Muscle layer of duodenum (tissue), 2 donors: Measurements from ENCODE around the gene CFAP221.

Source experiments
- H3K27ac ChIP-seq: one replicate; pipeline ENCODE4 v1.7.0; 2013; ENCODE audit warnings: mild to moderate bottlenecking, low read length
- H3K27me3 ChIP-seq: one replicate; pipeline ENCODE4 v1.7.0; 2013; ENCODE audit warnings: low read depth, mild to moderate bottlenecking, control low read depth, low read length
- H3K36me3 ChIP-seq, 2 donors: one replicate each; pipeline ENCODE4 v1.7.0; 2013; ENCODE audit warnings: low read length in 2 of 2, control low read depth in 1 of 2, mild to moderate bottlenecking in 1 of 2; ENCODE audit not compliant: insufficient read depth in 2 of 2, control insufficient read depth in 1 of 2
- H3K4me1 ChIP-seq, 2 donors: one replicate each; pipeline ENCODE4 v1.7.0; 2013; ENCODE audit warnings: low read length in 2 of 2, mild to moderate bottlenecking in 2 of 2, control low read depth in 1 of 2, moderate library complexity in 1 of 2; ENCODE audit not compliant: insufficient read depth in 2 of 2, control insufficient read depth in 1 of 2
- H3K4me3 ChIP-seq, 2 donors: one replicate each; pipeline ENCODE4 v1.7.0; 2013; ENCODE audit warnings: low read length in 2 of 2, low read depth in 1 of 2, mild to moderate bottlenecking in 1 of 2
- H3K9me3 ChIP-seq, 2 donors: one replicate each; pipeline ENCODE4 v1.7.0; 2013; ENCODE audit warnings: low read length in 2 of 2, control low read depth in 1 of 2, mild to moderate bottlenecking in 1 of 2; ENCODE audit not compliant: control insufficient read depth in 1 of 2
- donor health status: healthy.

CFAP221 gene

DNA sequence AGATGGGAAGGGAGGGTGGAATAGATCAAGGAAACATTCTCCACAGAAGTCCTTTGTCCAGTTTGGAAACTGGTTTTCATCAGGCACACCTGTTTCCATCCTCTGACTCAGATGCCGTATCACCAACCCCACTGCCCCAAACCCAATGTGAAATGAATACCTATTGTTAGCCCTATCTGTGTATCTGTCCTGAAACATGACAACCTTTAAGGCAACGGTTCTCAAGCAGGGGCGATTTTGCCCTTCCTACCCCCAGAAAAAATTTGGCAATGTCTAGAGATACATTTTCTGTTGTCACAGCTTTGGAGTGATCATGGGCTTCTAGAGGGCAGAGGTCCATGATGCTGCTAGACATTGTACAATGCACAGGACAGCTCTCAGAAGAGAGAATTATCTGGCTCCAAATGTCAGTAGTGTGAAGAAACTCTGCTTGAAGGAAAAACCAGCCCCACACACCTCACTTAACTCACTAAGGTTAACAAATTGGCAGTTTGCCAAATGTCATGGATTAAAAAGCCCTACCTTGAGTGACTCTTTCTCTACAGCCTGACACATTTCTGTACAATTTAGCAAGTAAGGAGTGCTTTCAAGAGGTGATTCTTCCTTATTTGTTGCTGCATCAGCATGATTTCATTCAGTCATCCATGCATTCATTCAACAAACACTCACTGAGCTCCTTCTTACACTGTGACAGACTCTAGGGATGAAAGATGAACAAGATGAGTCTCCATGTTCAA lies 23.4 kb upstream of the CFAP221 start:
- H3K27me3 ChIP-seq: peaks cover 8% of the 10 kb centered on the region
- H3K4me1 ChIP-seq: peaks cover 0 to 10% of the 10 kb centered on the region in 2 donors
- H3K27ac ChIP-seq: no peak overlapping the region
- no peaks in the 10 kb centered on the region for H3K36me3 ChIP-seq
- H3K9me3 ChIP-seq: no peaks in the 10 kb centered on the region
- no peak overlapping the region for H3K4me3 ChIP-seq

DNA sequence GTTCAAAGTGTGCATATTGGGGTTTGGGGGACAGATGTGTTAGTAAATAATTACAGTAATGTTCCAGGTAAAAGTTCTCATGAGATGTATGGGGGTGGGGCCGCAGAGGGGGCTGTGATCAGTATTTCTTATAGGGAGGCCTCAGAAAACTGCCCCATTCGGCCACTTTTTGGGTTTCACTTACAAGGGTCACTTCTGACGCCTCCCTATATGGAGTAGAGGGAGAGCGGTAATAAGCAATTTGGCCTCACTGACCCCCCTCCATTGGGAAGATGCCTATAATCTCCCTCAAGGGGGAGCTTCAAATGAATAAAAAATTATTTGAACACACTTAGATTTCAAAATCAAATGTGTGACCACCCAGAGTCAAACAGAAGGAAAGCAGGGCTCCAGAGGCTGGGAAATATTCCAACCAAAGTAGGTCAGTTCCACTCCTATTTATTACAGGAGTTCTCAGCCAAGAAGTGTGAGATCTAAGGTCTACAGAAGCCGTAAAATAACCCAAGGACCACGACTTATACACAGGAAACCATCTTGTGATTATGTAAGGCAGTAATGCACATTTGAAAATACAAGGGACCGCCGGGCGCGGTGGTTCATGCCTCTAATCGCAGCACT lies 22.7 kb upstream of the CFAP221 start:
- H3K27me3 ChIP-seq: peaks cover 8% of the 10 kb centered on the region
- H3K4me1 ChIP-seq: peaks cover 0 to 10% of the 10 kb centered on the region in 2 donors

DNA sequence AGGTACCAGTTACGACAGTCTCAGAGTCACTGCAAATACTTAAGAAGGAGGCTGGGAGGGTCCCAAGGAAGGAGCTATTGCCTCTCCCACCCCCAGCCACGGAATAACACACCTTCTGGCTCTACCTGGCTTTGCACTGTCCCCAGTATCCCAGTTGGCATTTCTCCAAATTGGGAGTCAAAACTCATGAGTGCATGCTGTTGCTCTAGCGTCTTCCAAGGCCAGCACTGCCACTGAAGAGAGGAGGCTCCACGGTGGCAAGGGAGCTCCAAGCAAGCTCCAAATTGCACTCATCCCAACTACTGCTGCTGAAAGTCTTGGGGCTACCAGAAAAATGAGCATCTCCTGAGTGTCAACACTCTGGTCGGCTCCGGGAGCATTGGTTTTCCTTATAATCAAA lies 21.6 kb upstream of the CFAP221 start:
- no peaks in the 10 kb centered on the region for H3K9me3 ChIP-seq
- peaks cover 0 to 10% of the 10 kb centered on the region in 2 donors for H3K4me1 ChIP-seq
- no peak overlapping the region for H3K27ac ChIP-seq
- H3K27me3 ChIP-seq: peaks cover 8% of the 10 kb centered on the region
- no peaks in the 10 kb centered on the region for H3K36me3 ChIP-seq
- H3K4me3 ChIP-seq: peak overlapping the region in 1 of 2 donors; percentile 42

More for the DNA sequence above, 22.7 kb upstream of the CFAP221 start:
- Histone ChIP-seq H3K9me3 (no peaks in the 10 kb centered on the region), H3K27ac (no peak overlapping the region), H3K36me3 (no peaks in the 10 kb centered on the region), H3K4me3 (no peak overlapping the region)

DNA sequence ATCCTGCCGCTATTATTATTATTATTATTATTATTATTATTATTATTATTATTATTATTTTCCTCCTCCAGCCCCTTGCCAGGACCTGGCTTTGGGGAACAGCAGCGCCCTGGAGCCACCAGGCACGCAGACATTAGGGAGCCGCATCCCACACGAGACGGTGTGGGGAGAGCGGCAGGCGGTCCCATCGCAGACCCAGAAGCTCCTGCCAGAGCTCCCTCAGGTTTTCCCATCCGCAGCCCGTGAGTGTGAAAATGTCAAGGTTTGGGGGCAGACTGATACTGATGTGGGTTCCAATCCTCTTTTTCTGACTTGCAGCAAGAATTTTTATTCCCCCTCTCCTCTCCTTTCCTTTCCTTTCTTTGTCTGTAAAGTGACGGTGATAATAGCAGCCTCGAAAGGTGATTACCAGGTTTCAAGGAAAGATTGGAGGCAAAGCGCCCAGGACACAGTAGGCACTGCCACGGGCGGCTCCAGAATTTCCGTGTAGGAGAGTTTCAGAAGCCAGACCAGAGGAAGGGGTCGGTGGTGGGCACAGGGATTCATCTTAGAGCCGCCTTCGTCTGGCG lies 20.8 kb upstream of the CFAP221 start:
- H3K9me3 ChIP-seq: no peaks in the 10 kb centered on the region
- H3K4me1 ChIP-seq: peaks cover 0 to 10% of the 10 kb centered on the region in 2 donors
- H3K36me3 ChIP-seq: no peaks in the 10 kb centered on the region
- peaks cover 8% of the 10 kb centered on the region for H3K27me3 ChIP-seq
- peak overlapping the region; percentile 32 to 55 for H3K4me3 ChIP-seq
- no peak overlapping the region for H3K27ac ChIP-seq

DNA sequence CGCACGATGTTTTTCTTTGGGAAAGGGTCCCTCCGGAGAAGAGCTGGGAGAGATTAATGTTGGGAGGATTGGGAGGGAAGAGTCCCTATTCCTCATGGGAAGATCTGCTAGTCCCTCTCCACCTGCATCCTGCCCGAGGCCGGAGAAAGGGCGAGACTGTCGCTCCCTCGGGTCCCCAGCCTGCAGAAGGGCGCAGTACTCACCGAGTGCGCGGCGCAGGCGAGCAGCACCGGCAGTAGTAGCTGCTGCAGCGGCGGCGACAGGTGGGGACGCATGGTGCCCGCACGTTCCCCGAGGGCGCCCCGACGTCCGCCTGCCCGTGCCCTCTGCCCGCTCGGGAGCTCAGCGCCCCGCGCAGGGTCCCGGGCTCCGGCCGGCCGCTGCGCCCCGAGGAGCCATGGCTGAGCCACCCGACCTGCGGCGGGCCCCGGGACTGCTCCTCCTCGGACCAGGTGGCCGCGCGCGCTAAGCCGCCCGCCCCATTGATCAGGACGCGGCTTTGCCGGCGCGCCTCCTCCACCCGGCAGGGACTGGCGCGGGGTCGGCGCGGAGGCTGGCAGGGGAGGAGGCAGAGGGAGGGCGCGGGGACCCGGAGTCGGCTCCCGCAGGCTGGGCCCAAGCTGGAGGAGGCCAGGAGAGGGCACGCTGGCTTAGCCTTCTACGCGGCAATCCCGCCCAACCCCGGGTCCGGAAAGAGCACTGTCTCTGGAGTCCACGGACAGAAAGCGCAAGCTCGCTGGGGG lies 20.1 kb upstream of the CFAP221 start, which contains the start of gene SCTR:
Gene SCTR, minus strand, starts transcription at position 532 of the 743 bp plus-strand sequence. Its CDS starts 257 bp downstream, at position 275.
- Histone ChIP-seq H3K4me3 (peak within 1 kb of the TSS; percentile 32 to 55), H3K9me3 (no peaks in the 10 kb centered on the region), H3K27me3 (peaks cover 8% of the 10 kb centered on the region), H3K4me1 (peaks cover 0 to 10% of the 10 kb centered on the region in 2 donors), H3K27ac (no peak within 1 kb of the TSS), H3K36me3 (no peaks in the 10 kb centered on the region)

DNA sequence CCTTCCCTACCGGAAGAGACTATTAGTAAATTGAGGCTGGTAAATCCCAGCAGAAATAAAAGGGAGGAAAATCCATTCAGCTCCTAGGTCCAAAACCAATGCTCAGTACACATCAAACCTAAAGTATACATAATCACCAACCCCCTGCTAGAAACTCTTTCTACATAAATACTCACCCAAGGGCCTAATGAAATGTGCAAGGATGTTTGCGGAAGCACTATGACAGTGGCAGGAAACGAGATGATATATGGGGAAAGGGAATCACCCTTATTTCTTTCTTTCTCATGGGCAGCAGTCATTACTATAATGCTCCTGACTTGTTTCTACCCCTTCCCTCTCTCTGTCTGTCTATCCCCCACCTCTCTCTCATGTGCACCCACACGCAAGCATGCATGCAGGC lies 18.6 kb upstream of the CFAP221 start:
- H3K4me3 ChIP-seq: no peak overlapping the region
- H3K27me3 ChIP-seq: peaks cover 8% of the 10 kb centered on the region
- H3K4me1 ChIP-seq: peaks cover 0 to 10% of the 10 kb centered on the region in 2 donors
- no peak overlapping the region for H3K27ac ChIP-seq
- no peaks in the 10 kb centered on the region for H3K36me3 ChIP-seq
- H3K9me3 ChIP-seq: no peaks in the 10 kb centered on the region

DNA sequence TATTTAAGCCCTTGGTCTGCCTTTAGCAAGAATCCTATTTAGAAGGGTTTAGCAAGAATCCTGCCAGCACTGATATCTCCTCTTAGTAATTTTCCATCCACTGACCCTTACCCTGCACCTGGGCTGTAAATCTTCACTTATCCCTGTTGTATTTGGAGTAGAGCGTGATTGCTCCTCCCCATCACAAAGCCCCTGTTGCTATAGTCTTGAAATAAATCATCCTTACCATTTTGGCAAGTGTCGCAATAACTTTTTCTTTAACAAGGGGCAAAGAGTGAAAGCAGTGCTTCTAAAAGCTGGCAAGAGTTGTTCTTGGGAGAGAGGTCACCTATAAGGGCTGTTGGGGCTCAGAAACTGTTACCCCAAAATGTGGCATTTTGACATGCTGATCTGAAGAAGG lies 16.2 kb upstream of the CFAP221 start:
- Histone ChIP-seq H3K36me3 (no peaks in the 10 kb centered on the region), H3K4me3 (no peak overlapping the region), H3K4me1 (peaks cover 0 to 10% of the 10 kb centered on the region in 2 donors), H3K9me3 (peaks cover under 1 to 1% of the 10 kb centered on the region in 2 donors), H3K27ac (no peak overlapping the region), H3K27me3 (peaks cover under 1% of the 10 kb centered on the region)

DNA sequence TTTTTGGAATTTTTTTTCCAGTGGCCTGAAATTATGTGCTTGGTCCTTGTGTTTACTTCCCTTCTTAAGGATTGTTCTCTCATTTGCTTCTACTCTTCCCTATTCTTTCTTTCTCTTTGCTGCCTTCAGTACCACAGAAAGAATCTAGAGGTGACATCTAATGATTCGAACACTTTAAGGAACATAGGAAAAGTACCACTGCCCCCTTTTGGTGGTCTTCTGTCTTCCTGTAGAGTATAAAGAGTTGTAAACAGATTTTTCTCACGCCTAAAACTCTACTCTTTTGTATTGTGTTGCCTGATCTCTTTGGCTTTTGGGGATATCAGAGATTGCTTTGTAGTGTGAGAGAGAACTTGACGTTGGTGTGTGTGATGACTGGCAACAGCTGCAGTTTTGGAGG lies 13.0 kb upstream of the CFAP221 start:
- Histone ChIP-seq H3K4me1 (no peaks in the 10 kb centered on the region), H3K27me3 (no peaks in the 10 kb centered on the region), H3K27ac (no peak overlapping the region), H3K4me3 (no peak overlapping the region), H3K9me3 (peaks cover 8 to 12% of the 10 kb centered on the region in 2 donors), H3K36me3 (no peaks in the 10 kb centered on the region)

DNA sequence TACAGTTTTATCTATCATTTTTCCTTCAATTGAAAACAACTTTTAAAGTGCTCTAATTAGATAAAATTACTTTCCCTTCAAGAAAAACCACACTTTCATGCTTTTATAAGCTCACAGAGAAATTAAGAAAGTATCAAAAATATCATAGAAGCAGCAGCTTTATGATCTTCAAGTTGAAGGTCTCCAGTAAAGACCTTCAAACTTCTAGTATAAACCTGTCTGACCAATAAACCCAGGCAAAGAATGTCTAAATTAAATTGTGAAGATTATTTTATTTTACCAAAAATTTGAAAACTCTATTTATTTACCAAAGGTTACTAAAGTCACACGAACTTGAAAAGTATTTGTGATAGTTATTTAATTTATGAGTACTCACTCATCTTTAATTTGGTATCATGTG lies 10.7 kb upstream of the CFAP221 start:
- H3K9me3 ChIP-seq: peaks cover 8 to 12% of the 10 kb centered on the region in 2 donors
- H3K27ac ChIP-seq: no peak overlapping the region
- no peaks in the 10 kb centered on the region for H3K27me3 ChIP-seq
- H3K36me3 ChIP-seq: no peaks in the 10 kb centered on the region
- no peak overlapping the region for H3K4me3 ChIP-seq
- H3K4me1 ChIP-seq: no peaks in the 10 kb centered on the region

DNA sequence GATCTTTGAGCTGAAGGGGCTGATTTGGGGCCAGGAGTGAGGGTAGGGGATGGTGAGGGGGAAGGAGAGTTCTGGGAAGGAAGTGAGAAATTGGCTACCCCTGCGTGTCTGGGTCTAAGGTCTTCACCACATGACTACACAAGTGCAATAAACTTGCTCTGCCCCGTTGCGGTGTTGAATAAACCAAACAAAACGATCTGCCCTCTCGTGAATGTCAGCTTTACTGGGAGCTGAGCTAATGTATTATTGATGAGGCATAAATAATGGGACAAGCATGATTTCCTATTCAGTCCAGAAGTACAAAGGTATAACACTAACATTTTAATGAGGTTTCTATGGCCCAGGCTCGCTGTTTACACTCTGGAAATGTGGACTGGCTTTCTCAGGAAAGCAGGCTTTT lies 8.0 kb upstream of the CFAP221 start:
- H3K9me3 ChIP-seq: peaks cover 8 to 12% of the 10 kb centered on the region in 2 donors
- no peak overlapping the region for H3K4me3 ChIP-seq
- no peak overlapping the region for H3K27ac ChIP-seq
- H3K36me3 ChIP-seq: no peaks in the 10 kb centered on the region
- H3K27me3 ChIP-seq: no peaks in the 10 kb centered on the region
- H3K4me1 ChIP-seq: no peaks in the 10 kb centered on the region

DNA sequence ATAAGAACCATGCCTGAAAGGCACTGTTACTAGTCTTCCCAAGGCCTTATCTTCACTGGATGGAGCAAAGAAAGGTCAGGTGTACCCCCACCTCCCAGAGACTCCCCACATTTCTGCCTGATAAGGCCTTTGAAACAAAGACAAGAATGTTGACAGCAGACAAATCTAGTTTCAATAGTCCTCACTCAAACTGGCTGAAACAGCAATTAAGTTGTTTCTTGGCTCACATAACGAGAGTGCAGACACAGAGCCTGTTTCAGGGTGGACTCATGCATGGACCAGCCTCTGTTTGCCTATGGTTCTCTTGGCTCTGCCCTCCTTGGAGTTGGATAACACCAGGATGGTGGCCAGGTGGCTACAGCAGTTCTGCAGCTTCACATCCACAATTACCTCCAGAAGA lies 7.5 kb upstream of the CFAP221 start:
- H3K4me1 ChIP-seq: no peaks in the 10 kb centered on the region
- no peak overlapping the region for H3K4me3 ChIP-seq
- H3K36me3 ChIP-seq: no peaks in the 10 kb centered on the region
- H3K27me3 ChIP-seq: no peaks in the 10 kb centered on the region
- peaks cover 8 to 12% of the 10 kb centered on the region in 2 donors for H3K9me3 ChIP-seq
- no peak overlapping the region for H3K27ac ChIP-seq
